ENCODE data around the gene NOP56.
"Not testable (repeated sequence)": the region's sequence is repeated elsewhere in the genome, so short reads cannot be mapped to it uniquely, and the experiment has no call there.

NOP56 gene

DNA sequence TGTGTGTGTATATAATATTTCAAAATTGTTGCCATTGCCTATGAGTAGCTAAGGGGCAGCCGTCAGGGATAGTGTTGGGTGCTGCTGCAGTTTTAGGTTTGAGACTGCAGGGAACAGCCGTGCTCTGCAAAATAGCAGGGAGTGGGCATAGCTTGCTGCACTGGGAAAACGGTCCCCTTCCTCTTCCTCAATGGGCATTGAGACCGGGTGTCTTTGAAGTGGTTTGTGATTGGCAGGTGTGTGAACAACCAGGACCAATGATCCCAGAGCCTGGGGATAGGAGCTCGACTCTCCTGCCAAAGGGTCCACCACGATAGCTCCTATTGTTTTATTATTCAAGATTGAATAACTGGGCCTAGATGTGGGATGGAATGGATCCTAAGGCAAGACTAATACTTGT lies 35.1 kb downstream of the NOP56 start:
- DNase-seq, result no peak

DNA sequence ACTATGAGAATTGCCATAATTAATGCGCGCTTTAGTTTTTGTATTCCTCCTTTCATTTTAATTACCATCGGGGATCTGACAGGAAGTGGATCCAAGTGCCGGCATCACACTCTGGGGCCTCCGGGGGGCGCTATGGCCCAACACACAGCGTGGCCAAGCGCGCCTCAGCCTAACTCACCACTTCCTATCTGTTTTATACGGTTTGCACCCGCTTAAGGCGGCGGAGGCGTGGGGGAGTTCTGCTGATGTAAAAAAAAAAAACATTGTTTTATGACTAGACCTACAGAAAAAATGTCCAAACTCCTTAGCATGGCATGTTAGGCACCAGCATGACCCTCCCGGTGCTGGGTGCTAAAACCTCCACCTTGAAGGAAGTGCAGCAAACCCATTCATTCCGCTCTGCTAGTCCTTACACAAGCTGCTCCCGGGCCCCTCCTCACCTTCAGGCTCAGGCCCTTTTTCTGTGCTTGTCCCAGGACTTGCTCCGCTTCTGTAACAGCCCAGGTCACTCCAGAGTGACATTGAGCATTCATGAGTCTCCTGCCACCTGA lies 35.7 kb downstream of the NOP56 start:
- DNase-seq, result peak; percentile 82

DNA sequence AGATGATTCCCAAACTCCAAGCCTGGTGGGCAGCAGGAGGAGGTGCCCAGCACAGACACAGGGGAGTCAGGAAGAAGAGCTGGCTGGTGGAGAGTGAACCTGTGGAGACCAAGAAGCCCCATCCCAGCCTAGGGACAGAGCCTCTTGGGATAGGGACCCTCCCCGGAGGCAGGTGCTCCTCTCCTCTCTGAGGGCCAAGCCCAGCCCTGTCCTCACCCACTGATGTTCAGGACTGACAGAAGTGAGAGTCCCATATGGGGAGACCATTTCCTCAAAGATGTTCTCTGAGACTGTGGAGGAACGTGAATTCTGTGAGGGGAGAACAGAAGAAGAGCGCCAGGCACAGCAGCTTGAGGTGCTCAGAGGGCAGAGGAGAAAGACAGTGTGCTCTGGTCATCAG lies 37.8 kb downstream of the NOP56 start:
- DNase-seq, result no peak

DNA sequence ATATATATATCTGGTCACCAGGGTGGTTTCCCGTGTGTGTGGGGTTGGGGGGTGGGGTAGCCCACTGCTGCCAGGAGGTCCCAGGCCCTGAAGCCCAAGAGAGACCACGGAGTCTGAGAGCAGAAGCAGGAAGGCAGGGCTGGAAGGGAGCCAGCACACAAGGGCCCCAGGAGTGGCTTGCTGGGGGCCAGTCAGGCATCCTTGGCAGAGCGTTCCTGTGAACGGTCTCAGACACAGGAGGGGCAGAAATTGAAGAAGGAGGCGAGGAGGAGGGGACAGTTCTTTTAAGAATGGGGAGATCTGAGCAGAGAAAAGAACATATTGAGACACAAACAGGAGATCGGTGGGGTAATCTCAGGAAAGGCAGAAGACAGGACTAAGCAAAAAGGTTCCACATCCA lies 38.3 kb downstream of the NOP56 start:
- no peak for DNase-seq

DNA sequence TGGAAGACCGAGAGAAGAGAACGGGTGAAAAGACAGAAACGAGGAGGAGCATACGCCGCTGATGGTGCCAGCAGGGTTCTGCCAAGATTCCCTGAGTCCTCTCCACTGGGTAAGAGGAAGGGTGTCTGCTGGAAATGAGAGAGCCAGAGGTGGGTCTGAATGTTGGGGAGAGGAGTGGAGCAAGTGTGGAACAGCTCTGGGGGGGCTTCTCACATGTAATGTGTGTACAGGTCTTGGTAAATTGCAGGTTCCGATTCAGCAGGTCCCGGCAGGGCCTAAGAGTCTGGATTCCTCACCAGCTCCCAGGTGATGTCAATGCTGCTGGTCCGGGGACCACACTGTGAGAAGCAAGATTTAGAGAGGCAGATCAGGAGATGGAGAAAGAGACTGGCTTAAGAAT lies 38.7 kb downstream of the NOP56 start:
- no peak for DNase-seq

DNA sequence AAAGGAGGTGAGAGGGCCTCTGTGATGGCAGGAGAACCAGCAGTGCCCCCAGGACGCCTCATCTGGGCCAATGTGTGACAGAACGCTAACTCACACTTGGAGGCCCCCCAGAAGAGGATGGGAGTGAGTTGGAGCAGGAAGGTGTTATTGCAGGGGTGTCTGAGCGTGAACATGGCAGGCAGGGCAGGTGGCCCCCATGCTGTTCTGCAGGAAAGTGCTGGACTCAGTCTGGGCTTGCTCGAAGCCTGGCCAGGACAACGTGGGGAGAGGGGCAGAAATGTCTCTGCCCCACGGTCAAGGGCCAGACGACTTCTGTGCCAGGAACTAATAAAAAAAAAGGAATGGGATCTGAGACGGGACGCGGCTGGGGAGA lies 39.2 kb downstream of the NOP56 start:
- no peak for DNase-seq

DNA sequence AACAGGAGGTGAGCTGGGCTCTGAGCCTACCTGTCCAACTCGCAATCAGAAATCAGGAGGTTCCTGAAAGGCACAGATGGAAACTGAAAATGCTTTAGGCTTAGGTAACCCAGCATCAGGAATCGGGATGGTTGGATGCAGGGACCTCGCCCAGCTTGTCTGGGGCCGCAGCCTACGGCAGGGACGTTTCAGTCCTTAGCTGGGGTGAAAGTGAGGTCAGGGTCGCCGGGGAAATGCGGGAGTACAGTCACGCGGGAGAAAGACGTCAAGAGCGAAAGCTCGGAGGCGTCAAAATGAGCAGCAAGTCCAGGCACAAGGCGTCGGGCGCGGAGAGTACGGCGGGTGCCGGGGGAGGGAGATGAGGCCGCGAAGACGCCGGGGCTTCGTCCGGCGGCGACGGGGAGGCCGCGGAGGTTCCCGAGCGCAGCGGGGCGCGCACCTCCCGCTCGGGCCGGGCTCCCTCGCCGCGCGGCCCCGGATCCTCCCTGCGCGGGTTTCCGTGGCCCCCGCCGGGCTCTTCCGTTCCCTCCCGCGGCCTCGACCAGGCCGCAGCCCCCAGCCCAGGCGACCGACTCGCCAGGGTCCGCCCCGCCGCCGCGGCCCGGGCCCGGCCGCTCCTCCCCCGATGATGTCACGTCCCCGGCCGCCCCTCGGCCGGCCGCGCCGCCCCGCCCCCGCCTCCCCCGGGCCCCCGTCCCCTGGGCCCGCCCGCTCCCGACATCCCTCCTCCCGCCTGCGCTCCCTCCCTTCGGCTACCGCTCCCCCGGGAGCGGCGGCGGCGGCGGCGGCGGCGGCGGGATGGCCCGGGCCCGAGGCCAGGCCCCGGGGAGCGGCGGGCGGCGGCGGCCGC lies 39.8 kb downstream of the NOP56 start, which contains the start of gene EBF4:
Gene EBF4, plus strand, starts transcription at position 745 of the 850 bp plus-strand sequence. CDS start 866 bp downstream, outside the sequence.
- no peak for DNase-seq

DNA sequence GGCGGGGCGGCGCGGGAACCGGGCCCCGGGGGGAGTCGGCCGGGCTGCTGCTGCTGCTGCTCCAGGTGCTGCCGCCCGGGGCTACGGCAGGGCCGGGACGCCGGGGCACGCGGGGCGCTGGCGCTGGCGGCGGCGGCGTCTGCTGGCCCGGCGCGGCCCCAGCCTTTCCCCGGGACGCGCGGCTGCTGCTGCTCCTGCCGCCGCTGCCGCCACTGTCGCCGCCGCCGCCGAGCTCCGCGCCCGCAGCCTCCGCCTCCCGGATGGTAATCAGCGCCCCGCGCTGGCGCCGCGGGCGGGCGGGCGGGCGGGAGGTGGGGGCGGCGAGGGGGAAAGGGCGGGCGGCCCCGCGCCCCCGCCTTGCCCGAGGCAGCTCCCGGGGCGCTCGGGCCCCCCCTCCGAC lies 40.5 kb downstream of the NOP56 start:
- no peak for DNase-seq

DNA sequence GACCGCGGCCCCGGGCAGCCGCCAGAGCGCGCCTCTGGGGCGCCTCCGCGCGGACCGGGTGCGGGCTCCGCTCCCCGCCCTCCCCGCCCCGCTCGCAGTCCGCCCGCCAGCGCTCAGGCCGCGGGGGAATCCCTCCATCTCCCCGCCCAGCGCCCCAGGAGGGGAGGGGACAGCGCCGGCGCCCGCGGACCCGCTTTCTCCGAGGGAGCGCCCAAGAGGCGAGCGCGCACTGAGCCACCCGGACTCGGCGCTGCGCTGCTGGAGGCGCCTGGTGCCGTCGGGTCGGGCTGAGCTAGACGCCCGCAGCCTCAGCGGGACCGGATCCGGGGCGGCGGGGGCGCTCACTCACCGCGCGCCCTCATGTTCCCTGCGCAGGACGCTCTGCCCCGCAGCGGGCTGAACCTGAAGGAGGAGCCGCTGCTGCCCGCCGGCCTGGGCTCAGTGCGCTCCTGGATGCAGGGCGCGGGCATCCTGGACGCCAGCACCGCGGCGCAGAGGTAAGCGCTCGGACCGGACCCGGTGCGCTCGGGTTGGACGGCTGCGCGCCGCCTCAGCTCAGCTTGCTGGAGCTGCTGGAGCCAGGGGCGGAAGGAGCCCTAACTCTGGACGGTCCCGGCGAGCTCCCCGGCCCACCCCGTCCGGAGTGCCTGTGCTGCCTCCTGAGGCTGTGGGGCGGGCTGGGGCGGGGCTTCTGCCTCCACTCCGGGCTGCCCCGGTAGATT lies 41.0 kb downstream of the NOP56 start:
- no peak for DNase-seq

DNA sequence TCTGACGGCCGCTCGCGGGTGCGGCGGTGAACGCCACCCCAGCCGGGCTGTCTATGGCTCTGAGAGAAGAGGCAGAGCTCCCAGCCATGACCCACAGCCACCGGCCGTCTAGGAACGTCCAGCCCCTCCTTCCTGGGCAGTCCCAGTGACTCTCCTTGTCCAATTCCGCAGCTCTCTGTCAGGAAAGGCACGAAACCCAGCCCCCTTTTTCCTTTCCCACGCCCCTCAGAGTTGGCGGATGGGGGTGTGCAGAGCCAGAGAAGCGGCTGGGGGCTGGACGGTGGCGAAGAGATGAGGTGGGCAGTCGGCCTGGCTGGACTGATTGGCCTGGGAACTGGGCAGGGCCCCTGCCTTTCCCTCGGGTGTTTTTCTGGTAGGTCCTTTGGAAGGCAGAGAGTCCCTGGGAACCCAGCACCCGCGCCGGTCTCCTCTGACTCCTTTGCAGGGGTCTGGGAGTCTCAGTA lies 41.6 kb downstream of the NOP56 start:
- no peak for DNase-seq

DNA sequence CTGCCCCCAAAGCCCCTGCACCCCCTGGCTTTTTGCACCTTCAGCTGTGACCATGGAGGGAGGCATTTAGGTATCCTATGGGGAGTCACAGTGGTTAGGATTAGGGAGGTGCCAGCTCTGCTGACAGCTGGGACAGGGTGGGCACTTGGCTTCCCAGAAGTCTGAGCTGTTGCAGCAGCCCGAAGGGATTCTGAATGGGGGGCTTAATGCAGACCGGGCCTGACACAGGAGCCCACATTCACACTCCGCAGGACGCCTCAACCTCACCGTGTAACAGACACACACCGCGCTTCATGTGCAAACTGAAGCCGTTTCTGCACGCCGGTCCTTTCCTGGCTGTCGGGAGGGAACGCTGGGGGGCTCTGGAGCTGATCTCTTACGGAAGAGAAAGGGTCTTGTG lies 42.1 kb downstream of the NOP56 start:
- DNase-seq, result no peak

DNA sequence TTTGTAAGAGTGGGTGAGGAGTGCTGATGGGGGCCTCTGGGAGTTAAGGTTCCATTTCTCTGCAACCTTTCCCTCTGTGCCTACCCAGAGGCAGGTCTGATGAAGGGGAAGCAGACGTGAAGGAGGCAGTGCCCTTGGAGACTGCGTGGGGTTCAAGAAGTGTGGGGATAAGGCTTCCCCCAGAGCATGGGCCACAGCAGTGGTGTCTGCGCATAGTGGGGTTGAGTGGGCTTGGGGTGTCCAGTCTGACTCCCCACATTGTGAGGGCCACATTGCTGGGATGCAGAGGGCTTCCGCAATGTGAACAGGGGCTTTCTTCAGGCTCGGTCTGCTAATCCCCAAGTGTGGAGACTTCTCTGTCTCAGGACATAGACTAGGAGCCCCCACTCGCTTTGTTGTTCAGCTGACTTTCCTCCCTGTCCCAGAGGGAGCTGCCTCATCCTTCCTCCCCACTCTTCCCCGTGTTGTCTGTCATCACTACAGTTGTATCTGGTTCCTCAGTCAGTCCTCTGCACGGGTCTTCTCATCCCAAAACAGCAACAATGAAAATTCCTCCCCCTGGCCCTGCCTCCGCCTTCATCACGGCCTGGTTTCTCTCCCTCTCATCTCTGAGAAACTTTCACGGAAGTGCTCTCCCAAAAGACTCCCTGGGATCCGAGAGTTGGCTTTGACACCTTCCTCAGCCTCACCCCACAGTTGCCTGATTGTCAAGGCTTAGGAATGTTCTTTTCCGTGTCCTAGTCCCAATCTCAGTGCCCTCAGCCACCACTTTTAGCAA lies 43.0 kb downstream of the NOP56 start:
- DNase-seq, result no peak

DNA sequence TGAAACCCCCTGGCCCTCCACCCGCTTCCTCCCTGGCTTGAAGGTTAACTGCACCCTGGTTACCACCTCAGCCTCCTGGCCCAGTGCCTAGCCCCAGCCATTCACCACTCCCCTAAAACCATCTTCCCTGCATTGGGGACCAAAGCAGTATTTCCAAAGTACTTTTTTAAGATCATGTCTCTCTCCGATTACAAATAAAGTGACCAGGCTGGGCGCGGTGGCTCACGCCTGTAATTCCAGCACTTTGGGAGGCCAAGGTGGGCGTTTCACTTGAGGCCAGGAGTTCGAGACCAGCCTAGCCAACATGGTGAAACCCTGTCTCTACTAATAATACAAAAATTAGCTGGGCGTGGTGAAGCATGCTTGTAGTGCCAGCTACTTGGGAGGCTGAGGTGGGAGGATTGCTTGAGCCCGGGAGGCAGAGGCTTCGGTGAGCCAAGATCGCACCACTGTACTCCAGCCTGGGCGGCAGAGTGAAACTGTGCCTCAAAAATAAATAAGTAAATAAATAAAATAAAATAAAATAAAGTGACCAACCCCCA lies 43.6 kb downstream of the NOP56 start:
- not testable (repeated sequence) for DNase-seq

DNA sequence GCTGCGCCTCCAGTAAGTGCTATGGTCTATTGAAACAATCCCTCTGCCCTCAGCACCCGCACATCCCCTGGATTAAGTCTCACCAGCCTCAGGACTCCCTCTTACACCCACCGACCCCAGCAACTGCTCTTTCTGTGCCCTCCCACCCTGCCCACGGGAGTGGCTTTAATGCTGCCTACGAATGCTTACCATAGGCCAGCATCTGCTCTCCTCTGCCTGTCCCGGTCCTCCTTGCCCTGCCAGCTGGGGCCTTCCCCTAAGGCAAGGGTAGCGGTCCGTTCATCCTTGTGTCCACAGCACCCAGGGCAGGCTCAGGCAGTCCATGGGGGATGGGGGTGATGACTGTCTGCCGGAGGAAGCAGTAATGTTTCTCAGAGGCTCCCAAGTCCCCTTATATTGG lies 44.2 kb downstream of the NOP56 start:
- DNase-seq, result no peak

DNA sequence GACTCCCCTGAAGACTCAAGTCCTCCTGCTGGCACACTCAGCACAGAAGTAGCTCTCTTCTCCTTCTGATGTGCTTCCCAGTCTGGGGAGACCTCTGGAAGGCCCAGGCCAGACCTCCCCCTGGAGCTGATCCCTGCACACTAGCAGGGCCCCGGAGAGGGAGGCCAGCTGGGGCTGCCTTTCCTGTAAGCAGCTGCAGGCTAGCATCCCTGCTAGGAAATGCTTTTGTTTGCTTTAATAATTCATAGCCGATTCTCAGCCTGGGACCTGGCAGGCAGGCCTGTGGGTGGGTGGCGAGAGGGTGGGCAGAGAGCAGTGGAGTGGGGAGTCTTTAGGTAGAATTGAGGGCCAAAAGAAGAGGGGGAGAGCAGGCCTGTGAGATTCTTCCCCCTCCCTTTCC lies 45.3 kb downstream of the NOP56 start:
- DNase-seq, result no peak

DNA sequence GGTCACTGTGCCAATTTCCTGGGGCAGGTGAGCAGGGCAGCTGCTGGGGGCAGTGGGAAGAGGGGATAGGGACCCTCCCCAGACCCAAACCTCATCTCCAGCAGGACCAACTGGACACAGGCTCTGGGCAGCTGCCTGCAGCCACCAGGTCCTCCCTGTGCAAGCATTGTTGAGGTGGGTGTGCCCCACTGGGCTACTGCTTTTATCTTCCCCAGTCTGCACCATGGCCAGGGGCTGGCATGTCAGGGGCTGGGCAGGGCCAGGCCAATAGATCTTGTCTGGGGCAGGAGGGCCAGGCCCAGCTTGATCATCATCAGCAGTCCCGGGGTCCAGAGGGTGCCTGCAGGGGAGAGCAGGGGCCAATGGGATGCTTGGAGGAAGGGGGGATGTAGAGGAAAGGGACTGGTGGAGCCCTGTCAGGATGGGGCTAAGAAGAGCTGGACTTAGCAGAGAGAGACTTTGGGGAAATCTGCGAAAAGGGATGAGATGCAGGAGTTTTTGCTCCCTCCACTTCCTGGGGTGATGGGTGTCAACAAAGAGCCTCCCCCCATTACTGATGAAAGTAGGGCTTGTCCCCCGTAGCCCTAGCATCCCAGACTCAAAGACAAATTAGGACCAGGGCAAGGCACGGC lies 45.9 kb downstream of the NOP56 start:
- DNase-seq, result no peak

DNA sequence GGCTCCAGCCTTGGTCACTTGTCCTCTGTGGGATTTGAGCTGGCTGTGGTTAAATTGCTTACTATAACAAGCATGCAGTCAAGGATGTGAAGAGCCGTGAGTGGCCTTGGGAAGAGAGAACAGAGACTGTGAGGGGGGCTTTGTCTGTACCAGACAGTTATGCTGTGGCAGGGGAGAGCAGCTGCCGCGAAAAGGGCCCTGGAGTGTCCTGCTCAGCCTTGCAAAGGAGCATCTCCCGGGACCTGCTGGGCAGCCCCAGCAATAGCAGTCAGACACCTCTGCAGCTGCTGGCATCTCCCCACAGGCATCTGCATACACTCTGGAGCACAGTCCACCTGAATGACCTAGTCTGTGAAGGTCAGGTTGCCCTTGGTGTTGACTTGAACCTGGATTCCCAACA lies 46.5 kb downstream of the NOP56 start:
- no peak for DNase-seq

DNA sequence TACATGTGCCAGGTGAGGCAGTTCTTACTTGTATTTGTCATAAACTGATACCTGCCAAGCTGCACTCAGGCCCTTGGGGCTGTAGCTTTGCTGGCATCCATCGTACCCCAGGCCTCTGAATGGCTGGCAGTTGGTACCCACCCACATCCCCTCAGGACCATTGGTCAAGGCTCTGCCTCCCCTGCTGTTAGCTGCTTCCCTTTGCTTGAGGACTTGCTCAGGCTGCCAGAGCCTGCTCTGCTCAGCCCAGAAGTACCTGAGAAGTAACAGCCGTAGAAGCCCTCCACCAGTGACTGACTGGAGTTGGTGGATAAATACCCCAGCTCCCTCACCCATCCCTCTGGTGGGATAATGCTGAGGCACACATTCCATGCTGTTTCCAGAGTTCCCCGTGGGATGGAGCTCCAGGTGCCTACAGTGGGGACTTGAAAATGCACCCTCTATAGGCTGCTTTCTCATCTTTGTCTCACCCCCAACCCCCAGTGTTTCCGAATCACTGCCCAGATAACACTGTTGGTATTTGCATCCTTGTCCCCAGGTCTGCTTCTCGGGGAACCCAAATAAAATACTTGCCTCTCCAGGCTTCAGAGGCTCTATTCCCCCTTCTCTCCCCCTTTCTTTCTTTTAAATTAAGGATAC lies 47.5 kb downstream of the NOP56 start:
- no peak for DNase-seq

DNA sequence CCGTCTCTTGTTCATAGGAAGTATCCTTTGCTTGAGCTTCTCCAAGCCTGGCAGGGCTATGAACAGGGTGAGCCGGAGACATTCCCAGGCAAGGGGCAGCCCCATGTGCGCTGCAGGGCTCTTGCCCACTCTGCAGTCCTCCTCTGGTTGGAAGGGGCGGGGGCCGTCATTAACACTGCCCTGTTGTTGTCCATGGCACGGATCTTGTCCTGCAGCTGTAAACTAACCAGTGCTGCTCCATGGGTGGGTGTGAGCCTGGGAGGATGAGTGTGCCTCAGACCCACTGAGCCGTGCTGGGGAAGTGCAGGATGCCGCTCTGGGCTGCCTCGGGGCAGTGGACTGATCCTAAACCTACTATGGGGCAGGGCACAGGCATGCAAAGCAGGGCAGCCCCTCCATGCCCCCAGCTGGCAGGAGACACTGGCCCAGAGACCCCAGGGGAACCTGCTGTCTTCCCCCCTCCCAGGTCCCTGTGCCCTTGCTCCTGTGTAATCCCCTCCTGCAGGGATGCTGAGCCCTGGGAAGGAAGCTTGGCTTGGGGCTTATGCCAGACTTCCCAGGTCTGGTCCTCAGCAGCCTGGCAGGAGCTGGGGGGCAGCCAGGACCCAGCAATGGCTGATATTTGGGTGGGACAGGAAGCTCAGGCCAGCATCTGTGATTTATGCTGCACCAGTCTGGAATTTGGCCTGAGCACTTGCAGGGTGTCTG lies 48.6 kb downstream of the NOP56 start:
- no peak for DNase-seq

DNA sequence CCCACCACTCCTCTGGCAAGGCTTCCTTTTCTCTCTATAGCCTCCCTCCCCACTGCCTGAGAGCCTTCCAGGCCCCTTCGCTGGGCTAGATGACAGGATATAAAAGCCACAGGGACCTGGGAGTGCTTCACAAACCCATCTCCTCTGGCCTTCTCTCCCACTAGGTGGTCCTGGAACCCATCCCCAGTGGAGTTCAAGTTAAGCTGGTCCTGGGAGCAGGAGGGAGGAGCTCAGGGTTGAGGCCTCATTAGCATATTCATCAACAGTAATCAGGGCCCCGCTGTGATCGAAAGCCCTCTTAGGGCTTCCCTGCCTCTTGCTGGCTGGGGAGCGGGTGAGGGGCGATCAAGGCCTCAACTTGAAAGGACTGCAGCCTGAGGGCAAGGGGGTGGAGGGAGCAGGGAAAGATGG lies 49.2 kb downstream of the NOP56 start:
- no peak for DNase-seq

Data from MV-4-11 (cell line).